H1 (cell line): ENCODE measurements around the gene GRIK2. TPM values are rescaled to one million over a fixed set of nuclear protein-coding genes. Genes with fewer than 3 reads are reported as not detected.

ENCODE experiments used
- CBX5 ChIP-seq: fragments of 300-800, 300-1000 bp; sonication (generic); IDR thresholded peaks from 2 replicates; pipeline ENCODE4 v1.7.1; 2016; ENCODE audit warnings: antibody characterized with exemption, low read length, low read depth
- CHD1 ChIP-seq: IDR thresholded peaks from 2 replicates; pipeline ENCODE4 v1.6.1; 2012; ENCODE audit warnings: low read depth, low read length, improper control_type of control experiment
- CTBP2 ChIP-seq: IDR thresholded peaks from 2 replicates; pipeline ENCODE4 v1.7.0; 2011; ENCODE audit warnings: borderline replicate concordance, mild to moderate bottlenecking, moderate library complexity, mixed read lengths, low read length; ENCODE audit not compliant: insufficient read depth, insufficient read length
- MAX ChIP-seq: IDR thresholded peaks from 2 replicates; pipeline ENCODE4 v1.6.1; 2012; ENCODE audit warnings: inconsistent platforms
- ZNF274 ChIP-seq: IDR thresholded peaks from 2 replicates; pipeline ENCODE4 v1.7.0; 2012; ENCODE audit warnings: low read length, borderline replicate concordance; ENCODE audit errors: extremely low read depth
- polyA plus RNA-seq, 7 experiments: library from polyadenylated mRNA; depleted of rRNA in 3 of 7; stranded (reverse) in 5 of 7; unstranded in 2 of 7; fragments of >200 nt in 5 of 7; fragments of 200-250 nt in 2 of 7; gene quantifications; 1 replicate in 5 of 7; 2 replicates in 1 of 7; 4 replicates in 1 of 7; pipeline versions ENCODE4 v1.2.1 to v1.2.3, GENCODE V29; 2011 to 2013; ENCODE audit warnings: missing spikeins in 2 of 7, mixed read lengths in 2 of 7
- total RNA-seq: library from RNA; stranded (reverse); fragmentation: NEBNext Ultra II Directional; extraction: Animal tissue kit (Norgen Biotek cat#: 25700); gene quantifications from 2 replicates; pipeline ENCODE4 v1.2.1, GENCODE V29; 2021

The GRIK2 gene
- total and polyA plus RNA-seq, 2 of the 8 experiments (the other 6 are each of a cell fraction or from before 2014, with no cell fraction given), result 1.8 to 2.2 TPM

DNA sequence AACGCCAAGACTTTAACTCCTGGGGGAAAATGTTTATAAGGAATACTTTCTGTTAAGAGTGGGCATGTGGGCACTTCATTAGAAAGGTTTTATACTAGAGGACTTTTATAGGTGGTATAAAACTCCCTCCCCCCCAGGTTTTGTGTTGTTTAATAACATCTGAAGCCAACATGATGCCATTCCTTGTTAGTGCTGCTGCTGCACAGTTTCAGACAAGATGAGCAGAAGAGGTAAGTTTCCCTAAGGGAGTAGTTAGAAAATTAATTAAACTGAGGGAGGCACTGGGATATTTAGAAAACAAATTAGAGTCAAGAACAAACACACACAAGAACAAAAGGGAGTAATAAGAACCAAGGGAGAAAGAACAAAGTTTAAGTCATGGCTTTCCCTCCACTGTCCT lies 362.4 kb downstream of the GRIK2 start (continued):
- TF ChIP-seq CTBP2 (no peak), CHD1 (no peak), ZNF274 (no peak), CBX5 (no peak), MAX (no peak)
